CD14-positive monocyte (primary cell): ENCODE results near the gene RASSF9. TPM values are rescaled to one million over a fixed set of nuclear protein-coding genes. Genes with fewer than 3 reads are reported as not detected.

Experiments used
- DNase-seq, 3 donors: peaks; one replicate each; pipeline ENCODE4 v3.0.0-alpha.2; 2011 to 2022
- H2AFZ ChIP-seq: 2 replicates; pipeline ENCODE4 v1.6.0; 2012; ENCODE audit warnings: mild to moderate bottlenecking, low read depth, low read length, inconsistent platforms; ENCODE audit not compliant: insufficient read depth, poor library complexity, severe bottlenecking
- H3K27ac ChIP-seq, 2 donors: 1 replicate in 1 of 2; 2 replicates in 1 of 2; pipeline ENCODE4 v1.5.1; 2012 to 2013; ENCODE audit warnings: low read length in 2 of 2, control low read depth in 1 of 2, inconsistent platforms in 1 of 2, low read depth in 1 of 2, mild to moderate bottlenecking in 1 of 2
- H3K27me3 ChIP-seq, 2 donors: one replicate each; pipeline versions ENCODE4 v1.6.0 to v1.6.1; 2011 to 2013; ENCODE audit warnings: low read length in 2 of 2; ENCODE audit not compliant: control insufficient read depth in 2 of 2, insufficient read depth in 2 of 2
- H3K36me3 ChIP-seq, 2 donors: replicated peaks in 1 of 2; 1 replicate in 1 of 2; 2 replicates in 1 of 2; pipeline versions ENCODE4 v1.5.1 to v1.6.1; 2012 to 2013; ENCODE audit warnings: low read length in 2 of 2, control low read depth in 1 of 2, inconsistent platforms in 1 of 2, mild to moderate bottlenecking in 1 of 2; ENCODE audit not compliant: insufficient read depth in 2 of 2, control insufficient read depth in 1 of 2
- H3K4me1 ChIP-seq, 2 donors: 1 replicate in 1 of 2; 2 replicates in 1 of 2; pipeline versions ENCODE4 v1.5.1 to v1.6.1; 2012 to 2013; ENCODE audit warnings: low read length in 2 of 2, control low read depth in 1 of 2, inconsistent platforms in 1 of 2, mild to moderate bottlenecking in 1 of 2, moderate library complexity in 1 of 2; ENCODE audit not compliant: insufficient read depth in 2 of 2, control insufficient read depth in 1 of 2
- H3K4me2 ChIP-seq: replicated peaks from 2 replicates; pipeline ENCODE3; 2012; ENCODE audit warnings: low read length, moderate library complexity, mild to moderate bottlenecking; ENCODE audit not compliant: poor library complexity, severe bottlenecking; ENCODE audit errors: extremely low read depth
- H3K4me3 ChIP-seq, 3 experiments: fragments of 200-600 bp in 1 of 3; sonication (generic) in 1 of 3; replicated peaks in 1 of 3; 1 replicate in 2 of 3; 2 replicates in 1 of 3; pipeline ENCODE4 v1.5.1; 2011 to 2013; ENCODE audit warnings: low read length in 3 of 3, mild to moderate bottlenecking in 3 of 3, control low read depth in 2 of 3, low read depth in 2 of 3, inconsistent platforms in 1 of 3, moderate library complexity in 1 of 3
- H3K79me2 ChIP-seq: 2 replicates; pipeline ENCODE4 v1.6.0; 2012; ENCODE audit warnings: mild to moderate bottlenecking, control low read depth, inconsistent platforms, low read length, moderate library complexity; ENCODE audit not compliant: insufficient read depth
- H3K9ac ChIP-seq: 2 replicates; pipeline ENCODE4 v1.6.0; 2017; ENCODE audit warnings: low read length, mild to moderate bottlenecking; ENCODE audit not compliant: insufficient read depth, poor library complexity, severe bottlenecking
- H3K9me3 ChIP-seq, 2 donors: replicated peaks in 1 of 2; 1 replicate in 1 of 2; 2 replicates in 1 of 2; pipeline versions ENCODE4 v1.5.1 to v1.6.1; 2012 to 2013; ENCODE audit warnings: low read length in 2 of 2, control low read depth in 1 of 2; ENCODE audit not compliant: control insufficient read depth in 1 of 2, insufficient read depth in 1 of 2
- H4K20me1 ChIP-seq: 2 replicates; pipeline ENCODE4 v1.6.0; 2012; ENCODE audit warnings: mild to moderate bottlenecking, low read length, control low read depth, moderate library complexity; ENCODE audit not compliant: insufficient read depth
- H3K27ac Mint-ChIP-seq, 7 donors: one replicate each; pipeline ENCODE4 v1.8.0; 2020; ENCODE audit warnings: mild to moderate bottlenecking in 7 of 7, mixed read lengths in 7 of 7, moderate library complexity in 6 of 7, inconsistent platforms in 2 of 7
- H3K27me3 Mint-ChIP-seq, 3 donors: one replicate each; pipeline ENCODE4 v1.8.0; 2021 to 2022; ENCODE audit warnings: low read depth in 3 of 3, mild to moderate bottlenecking in 3 of 3, mixed read lengths in 3 of 3, moderate library complexity in 3 of 3, inconsistent platforms in 1 of 3
- H3K36me3 Mint-ChIP-seq, 2 donors: one replicate each; pipeline ENCODE4 v1.8.0; 2020; ENCODE audit warnings: mixed read lengths in 2 of 2, inconsistent platforms in 1 of 2, mild to moderate bottlenecking in 1 of 2
- H3K4me1 Mint-ChIP-seq: one replicate; pipeline ENCODE4 v1.8.0; 2020; ENCODE audit warnings: mild to moderate bottlenecking, mixed read lengths
- H3K4me3 Mint-ChIP-seq, 2 donors: one replicate each; pipeline ENCODE4 v1.8.0; 2020; ENCODE audit warnings: mild to moderate bottlenecking in 2 of 2, mixed read lengths in 2 of 2, moderate library complexity in 1 of 2
- H3K9me3 Mint-ChIP-seq, 7 donors: one replicate each; pipeline ENCODE4 v1.8.0; 2020 to 2022; ENCODE audit warnings: mixed read lengths in 7 of 7, mild to moderate bottlenecking in 6 of 7, moderate library complexity in 6 of 7, inconsistent platforms in 2 of 7
- WGBS: methylation state at CpG from one replicate; pipeline ENCODE4 v1.1.5; 2013; ENCODE audit warnings: missing lambda C conversion rate; ENCODE audit not compliant: insufficient coverage; 5-methylcytosine and 5-hydroxymethylcytosine counted together
- intact Hi-C, 2 donors: fragments of 100-400 bp; cut with micrococcal nuclease; formaldehyde crosslinking; loops; one replicate each; pipeline versions ENCODE4 v1.15.0 to v1.15.1; 2023
- polyA plus RNA-seq, 3 donors: library from polyadenylated mRNA; depleted of rRNA in 1 of 3; unstranded in 2 of 3; stranded (reverse) in 1 of 3; fragments of 300-500 nt in 2 of 3; fragments of >200 nt in 1 of 3; fragmentation: Illumina TruSeq in 2 of 3; gene quantifications; 1 replicate in 2 of 3; 2 replicates in 1 of 3; pipeline ENCODE4 v1.2.3, GENCODE V29; 2012 to 2021
- TF ChIP-seq, protein P1 (sequence below): fragments of 200-600 bp; IDR thresholded peaks from one replicate; pipeline ENCODE4 v1.8.0; 2022; ENCODE audit warnings: antibody characterized with exemption, mild to moderate bottlenecking

RASSF9 gene
- polyA plus RNA-seq, 3 donors, result not detected

DNA sequence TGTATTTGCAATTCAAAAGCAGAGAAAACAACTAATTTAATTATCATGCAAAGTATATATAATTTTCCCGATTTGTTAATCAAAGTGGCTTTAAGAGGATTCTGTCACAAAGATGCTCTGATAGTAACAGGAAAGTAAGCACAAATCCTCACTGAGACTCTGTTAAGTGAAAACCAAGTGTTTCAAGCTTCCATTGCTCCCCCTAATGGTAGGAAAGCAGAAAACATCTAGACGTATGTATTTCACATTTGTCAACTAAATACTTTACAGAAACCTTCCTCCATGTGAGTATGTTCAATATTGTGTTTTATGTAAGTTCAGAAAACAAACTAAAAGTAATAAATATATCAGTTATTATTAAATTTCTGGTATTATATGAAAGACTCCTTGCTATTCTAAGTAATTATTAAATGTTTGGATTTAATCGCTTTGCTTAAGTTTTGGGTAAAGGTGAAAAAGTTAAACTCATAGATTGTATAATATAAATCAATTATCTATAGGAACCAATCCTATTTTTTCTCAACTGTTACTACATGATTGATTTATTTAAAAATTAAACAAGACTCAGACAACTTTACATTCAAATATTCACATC, 36.4 kb upstream of the RASSF9 start:
- H3K9me3 Mint-ChIP-seq, result no peaks in the 10 kb centered on the region
- H3K4me3 Mint-ChIP-seq, result no peak overlapping the region
- Histone ChIP-seq H3K79me2 (no peaks in the 10 kb centered on the region), H3K9me3 (no peaks in the 10 kb centered on the region), H3K4me1 (no peaks in the 10 kb centered on the region), H3K9ac (no peak overlapping the region), H3K27me3 (no peaks in the 10 kb centered on the region), H2AFZ (no peak overlapping the region), H3K27ac (no peak overlapping the region), H3K4me3 (no peak overlapping the region), H3K4me2 (no peak overlapping the region), H3K36me3 (no peaks in the 10 kb centered on the region), H4K20me1 (no peaks in the 10 kb centered on the region)
- peak in 2 of 3 donors; percentile 10 to 19 for DNase-seq
- no peak overlapping the region for H3K27ac Mint-ChIP-seq
- no CpG with 5 or more reads among the region's 3 CpGs for WGBS
- no peaks in the 10 kb centered on the region for H3K4me1 Mint-ChIP-seq
- TF ChIP-seq, protein P1, sequence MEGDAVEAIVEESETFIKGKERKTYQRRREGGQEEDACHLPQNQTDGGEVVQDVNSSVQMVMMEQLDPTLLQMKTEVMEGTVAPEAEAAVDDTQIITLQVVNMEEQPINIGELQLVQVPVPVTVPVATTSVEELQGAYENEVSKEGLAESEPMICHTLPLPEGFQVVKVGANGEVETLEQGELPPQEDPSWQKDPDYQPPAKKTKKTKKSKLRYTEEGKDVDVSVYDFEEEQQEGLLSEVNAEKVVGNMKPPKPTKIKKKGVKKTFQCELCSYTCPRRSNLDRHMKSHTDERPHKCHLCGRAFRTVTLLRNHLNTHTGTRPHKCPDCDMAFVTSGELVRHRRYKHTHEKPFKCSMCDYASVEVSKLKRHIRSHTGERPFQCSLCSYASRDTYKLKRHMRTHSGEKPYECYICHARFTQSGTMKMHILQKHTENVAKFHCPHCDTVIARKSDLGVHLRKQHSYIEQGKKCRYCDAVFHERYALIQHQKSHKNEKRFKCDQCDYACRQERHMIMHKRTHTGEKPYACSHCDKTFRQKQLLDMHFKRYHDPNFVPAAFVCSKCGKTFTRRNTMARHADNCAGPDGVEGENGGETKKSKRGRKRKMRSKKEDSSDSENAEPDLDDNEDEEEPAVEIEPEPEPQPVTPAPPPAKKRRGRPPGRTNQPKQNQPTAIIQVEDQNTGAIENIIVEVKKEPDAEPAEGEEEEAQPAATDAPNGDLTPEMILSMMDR, result peak; percentile 85
- H3K27me3 Mint-ChIP-seq, result peaks cover 0 to 1% (median 0%) of the 10 kb centered on the region in 3 donors
- intact Hi-C loops, result no loop called here
- H3K36me3 Mint-ChIP-seq, result no peaks in the 10 kb centered on the region

DNA sequence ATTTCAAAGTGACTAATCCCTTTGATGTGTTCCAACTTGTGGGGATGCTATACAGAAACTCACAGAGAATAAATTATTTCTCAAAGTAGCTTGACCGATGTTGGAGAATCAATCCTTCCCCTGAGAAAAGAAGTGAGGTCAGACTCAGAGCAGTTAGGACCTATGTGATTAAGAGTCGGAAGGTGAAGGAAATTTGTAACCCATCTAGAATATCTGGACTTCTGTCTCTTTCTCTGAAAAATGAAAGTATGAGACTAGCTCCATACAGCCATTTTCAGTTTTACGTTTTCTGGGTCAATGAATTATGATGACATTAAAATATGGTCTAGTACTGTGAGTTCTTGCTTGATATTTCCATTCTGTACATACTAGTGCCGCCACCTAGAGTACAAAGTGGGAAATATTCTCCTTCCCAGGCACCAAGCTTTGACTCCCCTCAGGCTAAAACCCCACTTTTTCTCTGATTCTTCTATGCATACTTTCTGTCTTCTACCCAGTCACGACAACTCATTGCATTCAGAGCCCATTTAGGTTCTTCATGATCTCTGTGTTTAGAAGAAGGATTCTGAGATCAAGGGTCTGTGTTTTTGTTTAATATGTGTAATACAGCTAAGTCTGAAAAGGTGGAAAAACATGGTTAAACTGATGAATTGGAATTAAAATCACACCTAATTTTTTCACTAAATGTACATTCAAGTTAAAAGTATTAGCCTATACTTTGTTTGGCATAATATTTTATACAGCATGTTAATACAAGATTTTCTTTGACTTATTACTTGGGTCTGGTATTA, 31.0 kb upstream of the RASSF9 start:
- Mint-ChIP-seq H3K27ac (no peak overlapping the region), H3K4me1 (no peaks in the 10 kb centered on the region), H3K36me3 (no peaks in the 10 kb centered on the region), H3K4me3 (no peak overlapping the region), H3K27me3 (peaks cover 0 to 1% (median 0%) of the 10 kb centered on the region in 3 donors), H3K9me3 (no peaks in the 10 kb centered on the region)
- Histone ChIP-seq H3K27me3 (no peaks in the 10 kb centered on the region), H3K9ac (no peak overlapping the region), H3K36me3 (no peaks in the 10 kb centered on the region), H3K4me2 (no peak overlapping the region), H4K20me1 (no peaks in the 10 kb centered on the region), H3K79me2 (no peaks in the 10 kb centered on the region), H2AFZ (no peak overlapping the region), H3K4me1 (no peaks in the 10 kb centered on the region), H3K9me3 (no peaks in the 10 kb centered on the region), H3K4me3 (no peak overlapping the region), H3K27ac (no peak overlapping the region)
- WGBS, result no CpG with 5 or more reads among the region's 5 CpGs
- DNase-seq, result no peak
- intact Hi-C loops, result no loop called here
- TF ChIP-seq, protein P1, result peak; percentile 64
